LNCAP (cell line): ENCODE data around the gene MYL11.

Source experiments
- TF ChIP-seq, protein P1 (sequence below): fragments of 450-650 bp; IDR thresholded peaks from 2 replicates; pipeline ENCODE4 v1.5.1; 2017; ENCODE audit warnings: mild to moderate bottlenecking

Gene MYL11

DNA sequence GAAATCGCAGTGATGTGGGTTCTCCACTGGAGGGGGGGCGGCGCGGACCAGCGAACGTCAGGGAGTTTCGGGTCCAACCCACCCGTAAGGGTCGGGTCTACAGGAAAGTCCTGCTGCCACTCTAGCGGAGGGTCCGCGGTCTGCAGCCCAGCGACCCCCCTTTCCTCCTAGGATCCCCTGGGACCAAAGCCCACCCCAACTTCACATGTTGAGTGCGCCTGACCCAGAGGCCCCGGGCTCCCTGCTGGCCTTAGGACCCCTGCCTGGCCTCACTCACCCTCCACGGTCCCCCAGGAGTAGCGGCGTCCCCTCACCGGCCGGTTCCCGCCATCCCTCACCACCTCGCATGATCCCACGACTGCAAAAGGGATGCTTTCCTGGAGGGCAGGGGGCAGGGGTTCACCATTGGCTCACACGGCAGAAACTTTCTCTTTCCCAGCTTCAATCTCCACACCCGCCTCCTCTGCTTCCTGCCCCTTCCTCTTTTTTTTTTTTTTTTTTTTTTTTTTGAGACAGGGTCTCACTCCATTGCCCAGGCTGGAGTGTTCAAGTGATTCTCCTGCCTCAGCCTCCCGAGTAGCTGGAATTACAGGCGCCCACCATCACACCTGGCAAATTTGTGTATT lies 4.7 kb downstream of the MYL11 start:
- TF ChIP-seq, protein P1, sequence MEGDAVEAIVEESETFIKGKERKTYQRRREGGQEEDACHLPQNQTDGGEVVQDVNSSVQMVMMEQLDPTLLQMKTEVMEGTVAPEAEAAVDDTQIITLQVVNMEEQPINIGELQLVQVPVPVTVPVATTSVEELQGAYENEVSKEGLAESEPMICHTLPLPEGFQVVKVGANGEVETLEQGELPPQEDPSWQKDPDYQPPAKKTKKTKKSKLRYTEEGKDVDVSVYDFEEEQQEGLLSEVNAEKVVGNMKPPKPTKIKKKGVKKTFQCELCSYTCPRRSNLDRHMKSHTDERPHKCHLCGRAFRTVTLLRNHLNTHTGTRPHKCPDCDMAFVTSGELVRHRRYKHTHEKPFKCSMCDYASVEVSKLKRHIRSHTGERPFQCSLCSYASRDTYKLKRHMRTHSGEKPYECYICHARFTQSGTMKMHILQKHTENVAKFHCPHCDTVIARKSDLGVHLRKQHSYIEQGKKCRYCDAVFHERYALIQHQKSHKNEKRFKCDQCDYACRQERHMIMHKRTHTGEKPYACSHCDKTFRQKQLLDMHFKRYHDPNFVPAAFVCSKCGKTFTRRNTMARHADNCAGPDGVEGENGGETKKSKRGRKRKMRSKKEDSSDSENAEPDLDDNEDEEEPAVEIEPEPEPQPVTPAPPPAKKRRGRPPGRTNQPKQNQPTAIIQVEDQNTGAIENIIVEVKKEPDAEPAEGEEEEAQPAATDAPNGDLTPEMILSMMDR: no peak

DNA sequence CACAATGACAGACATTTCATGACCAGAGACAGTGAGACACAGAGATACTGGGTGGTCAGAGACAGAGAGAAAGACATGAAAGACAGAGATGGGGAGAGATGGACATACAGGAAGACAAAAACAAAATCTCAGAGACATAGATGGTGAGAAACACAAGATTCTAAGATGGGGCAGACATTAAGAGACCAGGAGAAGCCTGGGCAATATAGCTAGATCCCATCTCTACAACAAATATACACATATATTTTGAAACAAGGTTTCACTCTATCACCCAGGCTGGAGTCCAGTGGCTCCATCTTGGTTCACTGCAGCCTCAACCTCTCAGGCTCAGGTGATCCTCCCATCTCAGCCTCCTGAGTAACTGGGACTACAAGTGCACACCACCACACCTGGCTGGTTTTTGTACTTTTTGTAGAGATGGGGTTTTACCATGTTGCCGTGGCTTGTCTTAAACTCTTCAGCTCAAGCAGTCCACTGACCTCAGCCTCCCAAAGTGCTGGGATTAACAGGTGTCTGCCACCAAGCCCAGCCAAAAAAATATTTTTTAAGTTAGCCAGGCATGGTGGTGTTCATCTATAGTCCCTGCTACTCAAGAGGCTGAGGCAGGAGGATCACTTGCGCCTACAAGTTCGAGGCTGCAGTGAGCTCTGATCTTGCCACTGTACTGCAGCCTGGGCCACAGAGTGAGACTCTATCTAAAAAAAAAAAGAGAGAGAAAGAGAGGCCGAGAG lies 5.6 kb downstream of the MYL11 start:
- TF ChIP-seq, protein P1: no peak

DNA sequence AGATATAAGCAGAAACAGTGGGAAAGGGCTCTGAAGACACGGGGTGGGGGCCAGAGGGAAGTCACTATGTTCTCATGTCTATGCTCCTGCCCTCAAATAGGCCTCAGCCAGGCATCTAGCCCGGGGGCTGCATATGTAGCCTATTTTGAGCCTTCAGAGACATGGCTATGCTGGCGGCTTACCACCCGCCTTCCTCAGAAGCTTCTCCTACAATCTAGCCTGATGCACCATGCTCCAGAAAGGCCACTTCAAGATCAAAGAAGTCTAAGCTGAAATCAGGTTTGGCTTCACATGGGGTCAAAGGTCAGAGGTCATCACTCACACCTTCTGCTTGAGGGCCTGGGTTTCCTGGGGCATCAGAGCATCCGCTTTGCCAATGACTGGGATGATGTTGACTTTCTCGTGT lies 6.2 kb downstream of the MYL11 start:
- TF ChIP-seq, protein P1: no peak

DNA sequence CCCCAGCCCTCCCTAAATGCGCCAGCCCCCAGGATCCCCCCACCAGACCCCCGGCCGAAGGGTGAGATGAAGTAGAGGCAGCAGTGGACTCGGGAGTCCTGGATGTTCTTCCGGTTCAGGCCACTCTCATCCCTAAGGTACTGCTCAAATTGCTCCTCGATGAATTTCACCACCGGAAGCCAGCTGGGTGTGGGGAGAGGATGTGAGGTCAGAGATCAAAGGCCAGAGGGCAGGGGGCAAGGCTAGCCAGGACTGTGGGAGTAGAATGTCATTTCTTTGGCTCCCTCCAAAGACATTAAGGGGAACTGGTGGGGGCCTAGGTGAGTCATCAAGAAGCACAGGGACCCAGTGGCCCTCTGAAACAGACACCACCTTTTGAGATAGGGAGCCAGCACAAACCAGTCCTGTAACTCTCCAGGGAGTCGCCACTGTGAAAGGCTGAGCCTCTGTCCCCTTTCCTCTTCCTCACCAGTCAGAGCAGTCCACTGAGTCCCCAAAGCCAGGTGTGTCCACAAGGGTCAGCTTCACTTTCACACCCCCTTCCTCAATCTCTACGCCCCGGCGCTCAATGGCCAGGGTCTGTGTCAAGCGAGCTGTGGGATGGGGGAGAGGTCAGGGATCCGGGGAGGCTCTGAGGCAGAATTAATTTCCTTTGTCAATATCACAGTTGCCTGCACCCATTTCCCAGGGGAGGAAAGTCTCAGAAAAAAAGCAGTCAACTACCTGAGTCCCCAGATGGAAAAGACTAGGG lies 6.9 kb downstream of the MYL11 start:
- TF ChIP-seq, protein P1: no peak

DNA sequence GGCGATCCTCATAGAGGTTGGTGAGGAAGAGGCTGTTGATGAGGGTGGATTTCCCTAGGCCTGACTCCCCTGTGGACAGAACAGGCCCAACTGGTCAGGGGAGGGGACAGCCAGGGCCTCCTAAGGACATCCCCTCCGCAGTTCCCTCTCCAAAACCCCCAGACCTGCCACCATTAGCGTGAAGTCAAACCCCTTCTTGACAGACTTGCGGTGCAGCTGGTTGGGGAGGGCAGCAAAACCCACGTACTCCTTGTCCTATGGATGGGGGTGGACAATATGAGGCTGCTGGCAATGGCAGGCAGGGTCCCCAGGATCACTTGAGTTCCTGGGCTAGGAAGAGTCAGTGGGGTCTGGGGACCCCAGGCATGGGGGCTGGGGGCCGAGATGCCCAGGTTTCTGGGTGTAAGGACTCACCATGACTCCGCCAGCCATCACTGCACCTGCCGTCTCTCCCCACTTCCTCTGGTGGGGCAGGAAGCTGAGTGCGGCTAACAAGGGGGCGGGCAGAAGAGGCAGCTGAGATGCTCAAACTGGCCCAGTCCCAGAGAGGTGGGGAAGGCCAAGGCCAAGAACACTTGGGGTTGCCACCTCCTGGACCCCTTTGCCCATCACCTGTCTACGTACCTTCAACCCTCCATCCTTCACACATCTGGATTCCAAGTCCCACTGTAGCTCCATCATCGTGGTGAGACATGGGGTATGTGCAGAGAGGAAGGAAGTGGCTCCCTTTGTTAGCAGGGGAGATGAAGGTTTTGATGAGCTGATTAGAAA lies 7.7 kb downstream of the MYL11 start, which contains the start of gene SEPTIN1:
SEPTIN1 (minus strand) TSS at position 451 of the 771 bp plus-strand sequence; CDS start at position 432, 19 bp downstream.
- TF ChIP-seq, protein P1: no peak

DNA sequence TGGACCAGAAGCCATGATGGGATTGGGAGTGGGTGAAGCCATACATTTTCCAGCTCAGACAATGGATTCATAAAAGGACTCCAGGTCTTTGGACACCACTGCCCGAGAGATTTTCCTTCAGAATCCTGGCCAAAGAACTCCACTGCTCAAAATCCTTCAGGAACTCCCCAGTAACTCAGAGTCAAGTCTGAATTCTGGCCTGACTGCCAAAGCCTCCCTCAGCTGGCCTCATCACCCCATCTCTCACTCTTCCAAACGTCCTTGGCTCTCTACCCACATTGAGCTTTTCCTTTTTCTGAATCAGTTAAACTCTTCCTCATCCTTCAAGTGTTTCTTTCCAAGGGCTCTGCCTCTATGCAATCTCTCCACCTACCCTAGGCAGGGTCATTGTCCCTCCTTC lies 8.9 kb downstream of the MYL11 start:
- TF ChIP-seq, protein P1: no peak

DNA sequence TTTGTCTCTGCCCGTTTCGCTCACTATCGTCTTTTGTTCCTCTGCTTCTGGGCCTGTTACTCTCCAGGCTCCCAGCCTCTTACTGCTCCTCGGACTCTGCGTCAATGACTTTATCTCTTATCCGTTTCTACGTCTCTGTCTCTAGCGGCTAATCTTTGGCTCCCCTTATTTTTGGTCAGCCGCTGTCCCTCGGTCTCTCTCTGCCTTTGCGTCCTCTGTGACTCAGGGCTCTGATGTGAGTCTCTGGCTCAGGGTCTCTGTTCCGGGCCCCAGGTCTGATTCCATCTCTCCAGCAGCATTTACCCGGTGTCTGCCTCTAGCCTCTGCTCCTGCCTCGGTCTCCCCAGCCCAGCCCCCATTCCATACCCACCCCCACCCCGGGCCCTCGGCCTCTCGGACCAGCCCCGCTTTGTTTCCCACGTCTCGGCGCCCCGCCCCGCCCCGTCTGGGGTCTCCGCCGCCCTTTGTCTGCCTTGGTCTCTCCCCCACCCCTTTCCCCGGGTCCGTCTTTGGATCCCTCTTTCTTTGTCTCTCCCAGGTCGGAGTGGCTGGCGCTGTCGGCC lies 20.1 kb downstream of the MYL11 start:
- TF ChIP-seq, protein P1: no peak
